Osteoblast (primary cell): Measurements from ENCODE around the gene ABLIM1. TPM values are rescaled to one million over a fixed set of nuclear protein-coding genes. Genes with fewer than 3 reads are reported as not detected.

Source experiments
- DNase-seq: peaks from one replicate; pipeline ENCODE4 v3.0.0; 2011; ENCODE audit warnings: low spot score, mixed read lengths; ENCODE audit not compliant: insufficient read length; ENCODE audit errors: missing footprints
- H2AFZ ChIP-seq: 2 replicates; pipeline ENCODE4 v1.6.0; 2011; ENCODE audit warnings: mild to moderate bottlenecking, low read length
- H3K27ac ChIP-seq: 2 replicates; pipeline ENCODE4 v1.5.1; 2011; ENCODE audit warnings: mild to moderate bottlenecking, low read depth, low read length, moderate library complexity
- H3K27me3 ChIP-seq: 2 replicates; pipeline ENCODE4 v1.6.0; 2012; ENCODE audit warnings: mild to moderate bottlenecking, control low read depth, inconsistent platforms, low read length, moderate library complexity; ENCODE audit not compliant: insufficient read depth
- H3K36me3 ChIP-seq: 2 replicates; pipeline ENCODE4 v1.5.1; 2011; ENCODE audit warnings: mild to moderate bottlenecking, low read length, control low read depth, moderate library complexity; ENCODE audit not compliant: insufficient read depth
- H3K4me1 ChIP-seq: 2 replicates; pipeline ENCODE4 v1.5.1; 2011; ENCODE audit warnings: mild to moderate bottlenecking, low read length, control low read depth, moderate library complexity; ENCODE audit not compliant: insufficient read depth
- H3K4me2 ChIP-seq: 2 replicates; pipeline ENCODE4 v1.6.0; 2011; ENCODE audit warnings: mild to moderate bottlenecking, low read length; ENCODE audit not compliant: insufficient read depth
- H3K4me3 ChIP-seq: fragments of 200-600 bp; sonication (generic); 3 replicates; pipeline ENCODE4 v1.5.1; 2012; ENCODE audit warnings: mild to moderate bottlenecking, low read length, inconsistent platforms; ENCODE audit not compliant: insufficient read depth
- H3K79me2 ChIP-seq: 2 replicates; pipeline ENCODE4 v1.6.0; 2012; ENCODE audit warnings: mild to moderate bottlenecking, low read length, control low read depth, inconsistent platforms; ENCODE audit not compliant: insufficient read depth
- H3K9me3 ChIP-seq: 2 replicates; pipeline ENCODE4 v1.5.1; 2011; ENCODE audit warnings: low read depth, low read length, control low read depth
- H4K20me1 ChIP-seq: 2 replicates; pipeline ENCODE4 v1.6.0; 2012; ENCODE audit warnings: mild to moderate bottlenecking, low read length, control low read depth; ENCODE audit not compliant: insufficient read depth
- total RNA-seq: library from RNA; depleted of rRNA; stranded (reverse); fragments of >200 nt; gene quantifications from 2 replicates; pipeline ENCODE4 v1.2.3, GENCODE V29; 2012
- TF ChIP-seq, protein P1 (sequence below): IDR thresholded peaks from 2 replicates; pipeline ENCODE4 v1.5.1; 2011; ENCODE audit warnings: mild to moderate bottlenecking, low read depth, low read length, moderate library complexity; ENCODE audit errors: extremely low read depth

The ABLIM1 gene
- total RNA-seq, 1 donor, result 11.2 TPM

- Histone ChIP-seq H3K27me3 (no peaks in the 10 kb centered on the region), H3K4me2 (no peak overlapping the region), H3K36me3 (no peaks in the 10 kb centered on the region), H3K4me3 (no peak overlapping the region), H3K27ac (no peak overlapping the region), H3K9me3 (no peaks in the 10 kb centered on the region), H2AFZ (no peak overlapping the region), H3K79me2 (no peaks in the 10 kb centered on the region), H4K20me1 (no peaks in the 10 kb centered on the region), H3K4me1 (no peaks in the 10 kb centered on the region)
- no peak for DNase-seq
- TF ChIP-seq, protein P1, sequence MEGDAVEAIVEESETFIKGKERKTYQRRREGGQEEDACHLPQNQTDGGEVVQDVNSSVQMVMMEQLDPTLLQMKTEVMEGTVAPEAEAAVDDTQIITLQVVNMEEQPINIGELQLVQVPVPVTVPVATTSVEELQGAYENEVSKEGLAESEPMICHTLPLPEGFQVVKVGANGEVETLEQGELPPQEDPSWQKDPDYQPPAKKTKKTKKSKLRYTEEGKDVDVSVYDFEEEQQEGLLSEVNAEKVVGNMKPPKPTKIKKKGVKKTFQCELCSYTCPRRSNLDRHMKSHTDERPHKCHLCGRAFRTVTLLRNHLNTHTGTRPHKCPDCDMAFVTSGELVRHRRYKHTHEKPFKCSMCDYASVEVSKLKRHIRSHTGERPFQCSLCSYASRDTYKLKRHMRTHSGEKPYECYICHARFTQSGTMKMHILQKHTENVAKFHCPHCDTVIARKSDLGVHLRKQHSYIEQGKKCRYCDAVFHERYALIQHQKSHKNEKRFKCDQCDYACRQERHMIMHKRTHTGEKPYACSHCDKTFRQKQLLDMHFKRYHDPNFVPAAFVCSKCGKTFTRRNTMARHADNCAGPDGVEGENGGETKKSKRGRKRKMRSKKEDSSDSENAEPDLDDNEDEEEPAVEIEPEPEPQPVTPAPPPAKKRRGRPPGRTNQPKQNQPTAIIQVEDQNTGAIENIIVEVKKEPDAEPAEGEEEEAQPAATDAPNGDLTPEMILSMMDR, result no peak
Measured at GRCh38 chr10:114470361-114470760, 187.7 kb downstream of the ABLIM1 start.

- H3K4me2 ChIP-seq, result no peak overlapping the region
- no peaks in the 10 kb centered on the region for H4K20me1 ChIP-seq
- H3K27ac ChIP-seq, result no peak overlapping the region
- H3K36me3 ChIP-seq, result no peaks in the 10 kb centered on the region
- no peaks in the 10 kb centered on the region for H3K79me2 ChIP-seq
- H3K9me3 ChIP-seq, result no peaks in the 10 kb centered on the region
- DNase-seq, result no peak
- no peaks in the 10 kb centered on the region for H3K4me1 ChIP-seq
- H2AFZ ChIP-seq, result no peak overlapping the region
- H3K27me3 ChIP-seq, result no peaks in the 10 kb centered on the region
- TF ChIP-seq, protein P1, result peak; percentile 19
- no peak overlapping the region for H3K4me3 ChIP-seq
Measured at GRCh38 chr10:114458955-114459354, 199.1 kb downstream of the ABLIM1 start.

DNA sequence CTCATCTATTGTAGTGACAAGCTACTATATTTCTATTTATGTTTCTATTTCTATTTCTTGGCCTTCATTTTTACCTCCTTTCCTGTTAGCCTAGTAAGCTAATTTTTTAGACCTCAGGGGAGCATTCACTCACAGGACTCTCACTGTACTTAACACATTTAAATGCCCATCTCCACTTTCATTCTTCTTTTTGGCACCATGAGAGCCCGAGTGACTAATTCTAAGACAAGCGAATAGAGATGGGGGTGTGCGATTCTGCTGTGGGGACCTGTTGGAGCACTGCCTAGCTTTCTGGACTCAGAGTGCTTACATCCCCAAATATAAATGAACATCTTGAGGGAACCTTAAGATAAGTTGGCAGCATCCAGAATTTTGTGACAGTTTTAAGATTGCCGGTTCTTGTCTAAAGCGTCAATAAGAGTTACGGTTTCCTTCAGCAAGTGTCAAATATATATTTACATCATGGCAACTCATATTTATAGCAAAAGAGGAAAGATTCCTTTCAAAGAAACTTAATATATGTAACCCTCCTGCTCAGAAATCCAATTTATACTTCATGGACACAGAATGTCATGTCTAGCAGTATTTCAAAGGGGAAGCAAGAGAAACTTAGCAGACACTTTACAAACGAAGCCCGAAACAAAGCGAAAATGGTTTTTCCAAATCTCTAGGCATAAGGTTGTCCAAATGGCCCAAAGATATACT is 199.7 kb downstream of the ABLIM1 start:
- H3K79me2 ChIP-seq, result no peaks in the 10 kb centered on the region
- no peak overlapping the region for H3K4me2 ChIP-seq
- no peaks in the 10 kb centered on the region for H3K36me3 ChIP-seq
- H2AFZ ChIP-seq, result no peak overlapping the region
- no peaks in the 10 kb centered on the region for H3K27me3 ChIP-seq
- H3K4me3 ChIP-seq, result no peak overlapping the region
- no peak overlapping the region for H3K27ac ChIP-seq
- no peaks in the 10 kb centered on the region for H3K4me1 ChIP-seq
- H3K9me3 ChIP-seq, result no peaks in the 10 kb centered on the region
- TF ChIP-seq, protein P1, result no peak
- no peaks in the 10 kb centered on the region for H4K20me1 ChIP-seq
- no peak for DNase-seq

DNA sequence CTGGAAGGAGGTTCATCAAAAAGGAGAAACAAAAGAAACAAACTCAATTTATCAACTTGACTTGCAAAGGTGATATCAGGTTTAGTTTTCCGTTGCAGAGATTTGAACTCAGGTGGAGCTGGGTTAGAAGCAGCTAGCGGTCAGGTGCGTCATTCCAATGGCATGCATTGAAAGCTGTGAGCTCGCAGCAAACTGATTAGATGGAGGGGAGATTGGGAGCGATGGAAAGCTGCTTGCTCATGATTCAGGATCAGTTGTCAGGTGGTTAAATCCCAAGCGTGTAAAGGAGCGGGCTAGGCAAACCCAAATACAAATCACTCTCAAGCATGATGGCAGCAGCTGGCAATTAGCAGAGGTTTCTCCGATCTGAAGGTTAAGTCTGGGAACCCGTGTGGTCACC is 204.5 kb downstream of the ABLIM1 start:
- Histone ChIP-seq H3K4me3 (no peak overlapping the region), H3K4me1 (no peaks in the 10 kb centered on the region), H3K27me3 (no peaks in the 10 kb centered on the region), H3K36me3 (no peaks in the 10 kb centered on the region), H3K27ac (no peak overlapping the region), H2AFZ (no peak overlapping the region), H3K79me2 (no peaks in the 10 kb centered on the region), H3K9me3 (no peaks in the 10 kb centered on the region), H3K4me2 (no peak overlapping the region), H4K20me1 (no peaks in the 10 kb centered on the region)
- TF ChIP-seq, protein P1, result no peak
- no peak for DNase-seq
